GM19035 (cell line): ENCODE data around the gene BAG1.

Experiments
- ATAC-seq: cut with Tn5 transposase; IDR thresholded peaks from one replicate; pipeline ENCODE4 v1.9.1; 2021; ENCODE audit not compliant: unreplicated experiment

The BAG1 gene

DNA sequence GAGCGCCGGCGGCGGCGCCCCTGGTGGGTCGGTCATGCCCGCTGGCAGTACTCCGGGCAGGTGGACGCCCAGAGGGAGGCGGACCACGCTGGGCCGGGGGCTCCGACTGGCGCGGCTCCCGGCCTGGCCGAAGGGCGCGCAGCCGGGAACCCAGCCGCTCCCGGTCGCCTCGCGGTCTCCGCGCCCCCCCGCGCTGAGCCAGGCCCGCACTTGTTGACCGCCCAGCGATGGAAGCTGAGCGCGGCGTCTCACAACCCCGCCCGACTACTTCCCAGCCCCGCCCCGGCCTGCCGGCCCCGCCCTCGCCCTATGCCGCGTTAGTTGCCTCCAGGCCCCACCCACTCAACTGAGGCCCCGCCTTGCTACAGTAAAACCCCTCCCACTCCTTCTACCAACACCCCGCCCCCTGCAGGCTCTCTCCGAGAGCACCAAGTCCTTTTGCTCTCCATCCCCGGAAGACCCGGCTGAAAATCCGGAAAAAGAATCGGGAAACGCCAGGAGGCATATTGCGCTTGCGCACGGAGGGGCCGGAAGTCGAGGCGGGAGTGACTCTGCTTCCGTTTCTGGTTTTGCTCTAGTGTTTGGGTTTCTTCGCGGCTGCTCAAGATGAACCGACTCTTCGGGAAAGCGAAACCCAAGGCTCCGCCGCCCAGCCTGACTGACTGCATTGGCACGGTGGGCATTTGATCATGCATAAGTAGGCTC, at the start of gene BAG1, which contains the start of gene CHMP5:
Gene BAG1 (minus strand): TSS at position 236 of the 705 bp plus-strand sequence.
Gene CHMP5 (plus strand): TSS at position 577 of the 705 bp plus-strand sequence. CDS start 30 bp downstream, at position 607.
- ATAC-seq = peak; percentile 76

DNA sequence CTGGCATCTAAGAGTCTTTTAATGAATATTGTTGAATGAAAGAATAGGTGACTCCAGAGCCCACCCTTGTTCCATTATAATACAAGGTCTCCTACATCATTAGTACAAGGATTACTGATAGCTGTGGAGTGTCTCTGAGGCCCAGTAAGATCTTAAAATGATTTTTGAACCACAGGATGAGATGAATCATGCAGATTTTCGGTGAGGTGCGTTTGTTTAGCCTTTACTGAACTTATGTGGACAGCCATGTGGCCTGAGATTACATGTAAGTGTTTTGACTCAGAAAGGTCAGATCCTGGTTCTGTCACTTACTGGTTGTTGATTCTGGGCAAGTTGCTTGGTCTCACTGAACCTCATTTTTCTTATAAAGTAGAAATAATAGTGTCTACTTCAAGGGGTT, 47.4 kb upstream of the BAG1 start:
- ATAC-seq = no peak

- no peak for ATAC-seq
These were observed 46.2 kb upstream of the BAG1 start for GRCh38 chr9:33310748-33311147.

DNA sequence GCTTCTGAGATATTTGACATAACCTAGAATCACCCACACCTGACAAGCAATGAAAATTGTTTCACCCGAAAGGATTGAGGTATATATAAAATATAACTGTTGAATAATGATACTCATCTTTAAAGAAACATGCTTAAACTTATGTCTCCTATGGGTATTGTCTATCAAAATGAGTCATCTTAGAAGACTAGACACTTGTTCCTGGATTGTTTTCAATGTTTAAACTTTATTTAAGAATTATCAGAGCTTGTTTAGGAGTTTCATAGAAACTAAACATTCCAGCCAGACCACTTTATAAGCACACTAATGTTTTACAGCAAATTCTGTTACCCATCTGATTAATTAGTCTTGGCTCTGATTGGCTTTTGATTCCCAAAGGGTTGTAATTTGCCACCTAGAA, 45.4 kb upstream of the BAG1 start:
- ATAC-seq = no peak

DNA sequence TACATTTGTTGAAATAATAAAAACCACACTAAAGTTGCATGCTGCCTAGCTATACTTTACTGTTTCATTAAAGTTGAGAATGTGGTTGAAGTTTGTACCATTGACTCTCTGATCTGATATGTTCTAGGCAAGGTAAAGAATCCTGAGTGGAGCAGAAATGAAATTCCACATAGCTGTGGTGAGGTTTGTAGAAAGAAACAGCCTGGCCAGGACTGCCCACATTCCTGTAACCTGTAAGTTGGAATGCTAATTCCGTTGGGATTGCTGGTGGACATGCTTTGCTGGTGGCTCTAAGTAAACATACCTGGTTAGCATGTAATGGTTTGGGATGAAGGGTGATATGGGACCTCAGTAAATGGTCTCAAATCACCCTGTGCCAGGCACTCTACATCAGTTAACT, 42.6 kb upstream of the BAG1 start:
- ATAC-seq = no peak

DNA sequence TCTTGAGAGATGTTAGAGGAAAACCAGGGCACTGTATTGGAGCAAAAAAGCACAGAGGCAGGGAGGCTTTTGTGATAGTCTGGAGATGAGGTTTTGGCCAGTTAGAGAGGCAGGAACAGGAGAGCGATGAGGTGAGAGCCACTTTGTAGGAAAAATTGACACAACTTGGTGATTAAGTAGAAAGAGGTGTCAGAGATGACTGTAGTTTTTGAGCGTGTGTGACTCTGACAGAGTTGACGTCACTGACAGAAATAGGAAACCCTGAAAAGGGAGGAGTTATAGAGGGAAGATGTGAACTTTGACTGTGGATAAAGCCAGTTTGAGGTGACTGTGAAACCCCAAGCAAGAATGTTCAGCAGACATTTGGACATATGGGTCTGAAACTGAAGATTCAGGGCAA, 41.5 kb upstream of the BAG1 start:
- ATAC-seq = no peak

- no peak for ATAC-seq
These were observed 39.9 kb upstream of the BAG1 start for GRCh38 chr9:33304362-33304761.

- ATAC-seq = no peak
These were observed 36.0 kb upstream of the BAG1 start for GRCh38 chr9:33300546-33300945.

GRCh38 chr9:33297432-33297831, 32.9 kb upstream of the BAG1 start:
- peak; percentile 91 for ATAC-seq

DNA sequence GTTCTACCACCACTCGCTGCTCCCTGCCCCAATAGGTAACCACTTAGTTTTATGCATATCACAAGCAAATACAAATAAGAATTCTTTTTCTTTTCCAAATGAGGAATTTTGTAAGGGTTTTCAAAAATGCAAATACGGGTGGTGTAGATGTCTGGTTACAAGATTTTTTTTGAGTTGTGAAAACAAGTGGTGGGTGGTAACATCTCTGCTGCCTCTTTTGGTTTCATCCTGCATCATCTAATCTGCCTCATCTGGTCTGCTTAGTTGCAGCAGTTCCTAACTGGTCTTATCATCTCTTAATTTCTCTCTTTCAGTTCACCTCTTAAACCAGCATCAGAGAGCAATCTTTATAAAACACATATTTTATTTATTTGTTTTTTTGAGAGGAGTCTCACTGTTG, 31.1 kb upstream of the BAG1 start:
- ATAC-seq = peak; percentile 43

DNA sequence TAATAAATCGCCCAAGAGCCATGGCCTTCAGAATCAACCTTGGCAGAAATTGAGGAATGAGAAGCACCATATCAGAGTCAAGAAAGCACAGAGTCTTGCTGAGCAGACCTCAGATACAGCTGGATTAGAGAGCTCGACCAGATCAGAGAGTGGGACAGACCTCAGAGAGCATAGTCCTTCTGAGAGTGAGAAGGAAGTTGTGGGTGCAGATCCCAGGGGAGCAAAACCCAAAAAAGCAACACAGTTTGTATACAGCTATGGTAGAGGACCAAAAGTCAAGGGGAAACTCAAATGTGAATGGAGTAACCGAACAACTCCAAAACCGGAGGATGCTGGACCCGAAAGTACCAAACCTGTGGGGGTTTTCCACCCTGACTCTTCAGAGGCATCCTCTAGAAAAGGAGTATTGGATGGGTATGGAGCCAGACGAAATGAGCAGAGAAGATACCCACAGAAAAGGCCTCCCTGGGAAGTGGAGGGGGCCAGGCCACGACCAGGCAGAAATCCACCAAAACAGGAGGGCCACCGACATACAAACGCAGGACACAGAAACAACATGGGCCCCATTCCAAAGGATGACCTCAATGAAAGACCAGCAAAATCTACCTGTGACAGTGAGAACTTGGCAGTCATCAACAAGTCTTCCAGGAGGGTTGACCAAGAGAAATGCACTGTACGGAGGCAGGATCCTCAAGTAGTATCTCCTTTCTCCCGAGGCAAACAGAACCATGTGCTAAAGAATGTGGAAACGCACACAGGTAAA, 30.3 kb upstream of the BAG1 start:
- no peak for ATAC-seq

- no peak for ATAC-seq
These were observed 29.3 kb upstream of the BAG1 start for GRCh38 chr9:33293782-33294181.

- ATAC-seq = no peak
These were observed 27.4 kb upstream of the BAG1 start for GRCh38 chr9:33291901-33292300.

DNA sequence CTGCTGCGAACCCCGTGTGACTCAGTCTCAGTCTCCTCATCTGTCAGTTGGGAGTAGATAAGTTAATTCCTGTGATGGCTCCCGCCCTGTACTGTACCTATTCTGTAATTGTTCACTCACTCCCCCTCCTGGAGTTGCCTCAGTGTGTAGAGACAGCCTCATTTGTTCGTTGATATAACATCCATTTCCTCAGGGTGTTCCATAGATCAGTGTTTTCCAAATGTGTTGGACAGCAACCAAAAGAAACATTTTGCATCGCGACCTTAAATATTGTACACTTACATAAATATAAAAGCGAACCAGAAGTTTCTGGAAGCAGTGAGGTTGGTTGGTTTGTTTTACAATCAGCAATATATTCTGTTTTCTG, 26.5 kb upstream of the BAG1 start:
- no peak for ATAC-seq

DNA sequence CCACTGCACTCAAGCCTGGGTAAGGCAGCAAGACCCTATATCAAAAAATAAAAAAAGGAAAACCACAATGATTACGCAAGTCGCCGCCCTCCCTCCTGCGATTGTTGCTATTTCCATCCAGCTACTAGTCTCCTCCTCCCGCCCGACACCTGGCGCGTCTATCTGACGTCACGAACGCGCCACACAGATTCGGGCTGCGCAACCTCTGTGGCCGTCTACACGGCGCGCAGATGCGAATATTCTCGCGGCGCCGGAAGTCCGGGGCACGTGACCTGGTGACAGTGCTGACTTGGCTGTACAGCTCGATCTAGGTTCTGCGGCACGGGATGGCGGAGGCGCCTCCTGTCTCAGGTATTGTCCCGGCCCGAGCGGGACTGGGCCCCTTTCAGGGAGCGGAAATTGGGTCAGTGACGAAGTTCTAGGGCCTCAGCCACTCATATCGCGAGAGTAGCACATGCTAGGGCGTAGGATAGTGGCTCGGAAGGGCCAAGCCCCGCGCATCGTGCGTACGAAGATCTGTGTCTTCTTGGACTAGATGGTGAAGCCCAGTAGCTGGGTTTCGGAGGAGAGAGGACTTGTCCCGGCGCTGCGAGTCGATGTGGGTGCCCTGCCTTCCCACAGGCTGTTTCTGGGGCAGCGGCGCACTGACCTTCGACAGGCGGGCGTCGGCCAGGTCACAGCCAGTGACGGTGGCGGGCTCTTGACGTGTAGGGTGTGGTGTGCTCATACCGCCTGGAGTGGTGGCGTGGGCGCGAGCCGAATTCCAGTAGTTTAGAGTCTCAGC, 25.9 kb upstream of the BAG1 start, which contains the start of gene NFX1:
Gene NFX1 (plus strand): TSS at position 270 of the 784 bp plus-strand sequence. CDS start 57 bp downstream, at position 327.
- ATAC-seq = peak; percentile 86

DNA sequence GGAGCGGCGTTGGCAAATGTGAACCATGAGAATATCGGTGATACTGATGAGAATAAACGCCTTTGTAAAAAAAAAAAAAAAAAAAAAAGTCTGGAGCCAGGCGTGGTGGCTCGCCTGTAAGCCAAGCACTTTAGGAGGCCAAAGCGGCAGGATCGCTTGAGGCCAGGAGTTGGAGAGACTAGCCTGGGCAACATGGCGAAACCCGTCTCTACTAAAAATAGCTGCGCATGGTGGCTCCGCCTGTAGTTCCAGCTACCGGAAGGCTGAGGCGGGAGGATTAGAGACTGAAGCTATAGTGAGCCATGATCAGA, 25.4 kb upstream of the BAG1 start:
- ATAC-seq = peak; percentile 33

- ATAC-seq = no peak
These were observed 25.0 kb upstream of the BAG1 start for GRCh38 chr9:33289496-33289895.

- ATAC-seq = no peak
These were observed 24.4 kb upstream of the BAG1 start for GRCh38 chr9:33288828-33289483.

GRCh38 chr9:33288235-33288634, 23.7 kb upstream of the BAG1 start:
- ATAC-seq = no peak

DNA sequence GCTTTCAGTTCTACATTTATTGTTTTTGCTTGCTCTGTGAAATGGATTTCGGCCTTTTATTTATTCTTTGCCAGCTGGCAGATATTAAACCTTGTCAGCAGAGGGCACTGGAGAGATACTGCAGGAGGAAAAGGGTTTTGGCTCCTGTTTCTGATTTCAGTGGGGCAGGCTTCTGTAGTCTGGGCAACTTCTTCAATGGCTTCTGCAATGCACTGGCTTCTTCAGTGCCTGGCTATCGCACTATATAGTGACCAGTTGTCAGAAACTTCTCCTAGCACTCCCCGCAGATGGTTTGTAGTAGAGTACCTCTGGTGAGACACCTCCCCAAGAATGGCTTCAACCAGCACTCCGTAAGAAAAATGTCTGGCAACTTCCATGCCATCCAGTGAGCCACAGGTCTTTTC, 22.6 kb upstream of the BAG1 start:
- ATAC-seq = no peak

- no peak for ATAC-seq
These were observed 21.0 kb upstream of the BAG1 start for GRCh38 chr9:33285502-33285901.
